Parathyroid adenoma (tissue), 2 donors: Measurements from ENCODE around the gene NPIPA1.
A peak's percentile ranks its signal among the peaks of the same experiment; 100 is the strongest.
"Not testable (repeated sequence)": the region's sequence is repeated elsewhere in the genome, so short reads cannot be mapped to it uniquely, and the experiment has no call there.

ENCODE experiments used
- H2AFZ ChIP-seq: fragments of 300-600 bp; sonication (generic); one replicate; pipeline ENCODE4 v1.7.0; 2017; ENCODE audit warnings: antibody characterized with exemption, mild to moderate bottlenecking
- H3K27ac ChIP-seq: fragments of 300-600 bp; sonication (generic); one replicate; pipeline ENCODE4 v1.7.0; 2017
- H3K27me3 ChIP-seq: fragments of 300-600 bp; sonication (generic); one replicate; pipeline ENCODE4 v1.7.0; 2017; ENCODE audit warnings: low read length; ENCODE audit not compliant: control insufficient read depth, insufficient read depth
- H3K36me3 ChIP-seq: fragments of 300-600 bp; sonication (generic); one replicate; pipeline ENCODE4 v1.7.0; 2017; ENCODE audit warnings: low read length; ENCODE audit not compliant: control insufficient read depth, insufficient read depth
- H3K4me1 ChIP-seq: fragments of 300-600 bp; sonication (generic); one replicate; pipeline ENCODE4 v1.7.0; 2017; ENCODE audit warnings: control low read depth
- H3K4me2 ChIP-seq: fragments of 300-600 bp; sonication (generic); one replicate; pipeline ENCODE4 v1.7.0; 2017; ENCODE audit warnings: low read length
- H3K4me3 ChIP-seq: fragments of 300-600 bp; sonication (generic); one replicate; pipeline ENCODE4 v1.7.0; 2017; ENCODE audit warnings: low read depth, low read length
- H3K79me2 ChIP-seq: fragments of 300-600 bp; sonication (generic); one replicate; pipeline ENCODE4 v1.7.0; 2017; ENCODE audit warnings: control low read depth
- H3K9ac ChIP-seq: fragments of 300-600 bp; sonication (generic); one replicate; pipeline ENCODE4 v1.7.0; 2017; ENCODE audit warnings: mild to moderate bottlenecking
- H3K9me3 ChIP-seq: fragments of 300-600 bp; sonication (generic); one replicate; pipeline ENCODE4 v1.7.0; 2017; ENCODE audit warnings: low read length; ENCODE audit not compliant: control insufficient read depth
- donor health status: primary hyperparathyroidism.

Gene NPIPA1

DNA sequence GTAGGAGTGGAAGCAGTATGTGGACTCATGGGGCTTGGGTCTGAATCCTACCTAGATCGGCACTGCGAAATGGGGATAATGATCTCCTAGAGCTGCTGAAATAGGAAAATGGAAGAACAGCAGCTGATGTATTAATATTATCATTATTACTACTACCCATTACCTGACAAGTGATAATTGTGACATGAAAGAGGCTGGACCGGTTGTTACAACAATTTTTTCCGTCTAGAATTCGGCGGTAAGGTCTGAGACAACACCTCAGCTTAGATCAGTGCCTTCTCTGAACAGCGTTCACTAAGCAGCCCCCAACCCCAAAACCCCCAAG, 37.0 kb downstream of the NPIPA1 start:
- peak overlapping the region; percentile 75 for H3K4me2 ChIP-seq
- H3K36me3 ChIP-seq, H3K27me3 ChIP-seq, H3K4me1 ChIP-seq, H3K9me3 ChIP-seq: not testable (repeated sequence)
- peak overlapping the region; percentile 98 for H2AFZ ChIP-seq
- peak overlapping the region; percentile 92 for H3K9ac ChIP-seq
- H3K4me3 ChIP-seq, result peak overlapping the region; percentile 83
- H3K79me2 ChIP-seq, result peaks cover 27% of the 10 kb centered on the region
- peak overlapping the region; percentile 80 for H3K27ac ChIP-seq

DNA sequence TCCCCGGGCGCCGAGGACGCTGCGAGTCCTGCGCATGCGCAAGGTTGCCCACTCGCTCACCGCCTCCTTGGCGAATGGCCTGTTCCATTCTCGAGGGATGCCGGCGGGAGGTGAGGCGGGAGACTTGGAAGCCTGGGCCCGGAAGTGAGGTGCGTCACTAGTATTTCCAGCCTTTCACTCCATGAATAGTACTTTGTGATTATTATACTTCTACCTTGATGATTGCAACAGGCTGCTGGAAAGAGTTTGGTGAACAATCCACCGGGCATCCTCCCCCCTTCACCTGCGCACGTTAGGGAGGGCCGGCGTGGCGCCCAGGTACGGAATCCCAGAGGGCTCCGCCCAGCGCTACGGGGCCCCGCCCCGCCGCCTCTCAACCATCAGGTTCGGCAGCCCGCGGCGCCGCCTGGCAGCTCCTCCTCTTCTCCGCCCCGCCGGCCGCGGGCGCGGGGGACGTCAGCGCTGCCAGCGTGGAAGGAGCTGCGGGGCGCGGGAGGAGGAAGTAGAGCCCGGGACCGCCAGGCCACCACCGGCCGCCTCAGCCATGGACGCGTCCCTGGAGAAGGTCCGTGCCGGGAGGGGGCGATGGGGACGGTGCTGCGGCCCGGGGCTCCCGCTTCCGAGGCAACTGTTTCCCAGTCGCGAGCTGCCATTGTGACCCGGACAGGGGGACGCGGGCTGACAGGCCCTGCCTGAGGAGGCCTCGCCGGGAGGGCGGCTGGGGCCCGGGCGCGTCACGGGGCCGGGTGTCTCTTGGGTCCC, 37.6 kb downstream of the NPIPA1 start, which contains the start of gene PDXDC1:
Gene PDXDC1, plus strand, starts transcription at position 371 of the 762 bp plus-strand sequence. Its CDS starts 174 bp downstream, at position 545.
- not testable (repeated sequence) for H3K27me3 ChIP-seq, H3K9me3 ChIP-seq, H3K4me1 ChIP-seq, H3K36me3 ChIP-seq
- Histone ChIP-seq H3K79me2 (peaks cover 32% of the 10 kb centered on the region), H3K4me2 (peak within 1 kb of the TSS; percentile 75), H2AFZ (peak within 1 kb of the TSS; percentile 98), H3K4me3 (peak within 1 kb of the TSS; percentile 83), H3K9ac (peak within 1 kb of the TSS; percentile 92), H3K27ac (peak within 1 kb of the TSS; percentile 80)

DNA sequence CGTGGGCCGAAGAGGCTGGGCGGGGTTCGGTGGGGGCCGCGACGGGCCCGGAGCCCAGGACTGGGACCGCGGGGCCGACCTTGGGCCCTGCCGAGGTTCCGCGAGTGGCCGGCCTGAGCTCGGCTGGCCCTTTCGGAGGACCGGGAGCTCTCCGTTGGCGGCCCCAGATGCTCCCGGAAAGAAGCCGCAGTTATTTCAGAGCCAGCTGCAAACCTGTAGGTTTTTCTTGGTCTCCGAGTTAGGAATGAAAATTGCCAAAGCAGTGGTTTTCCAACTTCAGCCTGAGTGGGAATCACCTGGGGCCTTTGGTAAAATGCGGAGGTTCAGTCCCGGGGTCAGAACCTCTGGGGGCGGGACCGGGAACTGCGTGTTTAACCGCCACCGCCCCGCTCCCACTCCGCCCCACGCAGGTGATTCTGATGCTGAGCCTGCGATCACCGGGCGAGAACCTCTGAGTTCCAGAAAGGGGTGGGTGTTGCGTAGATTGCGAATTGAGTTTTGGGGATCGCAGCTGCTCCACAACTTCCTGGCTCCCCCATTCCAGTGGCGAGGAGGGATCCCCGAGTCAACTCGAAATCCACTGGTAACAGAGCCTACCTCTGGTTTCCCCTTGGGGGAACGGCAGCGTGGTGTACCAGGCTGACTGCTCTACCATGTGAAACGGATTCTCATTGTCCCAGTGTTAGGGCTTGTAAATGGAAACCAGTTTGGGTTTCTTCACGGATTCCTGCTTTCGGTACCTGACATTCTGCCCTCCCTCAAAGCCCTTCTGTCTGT, 38.4 kb downstream of the NPIPA1 start:
- H3K79me2 ChIP-seq, result peaks cover 39% of the 10 kb centered on the region

GRCh38 chr16:14976971-14977736, 39.9 kb downstream of the NPIPA1 start:
- H3K27me3 ChIP-seq, H3K4me3 ChIP-seq, H2AFZ ChIP-seq, H3K4me2 ChIP-seq, H3K9ac ChIP-seq, H3K27ac ChIP-seq, H3K36me3 ChIP-seq, H3K4me1 ChIP-seq, H3K9me3 ChIP-seq: not testable (repeated sequence)
- peaks cover 45% of the 10 kb centered on the region for H3K79me2 ChIP-seq

More for the DNA sequence above, 38.4 kb downstream of the NPIPA1 start:
- H3K4me1 ChIP-seq, H3K36me3 ChIP-seq, H3K9me3 ChIP-seq, H3K27me3 ChIP-seq: not testable (repeated sequence)
- peak overlapping the region; percentile 98 for H2AFZ ChIP-seq
- H3K4me3 ChIP-seq, result peak overlapping the region; percentile 83
- H3K9ac ChIP-seq, result peak overlapping the region; percentile 92
- H3K27ac ChIP-seq, result peak overlapping the region; percentile 80
- peak overlapping the region; percentile 75 for H3K4me2 ChIP-seq

DNA sequence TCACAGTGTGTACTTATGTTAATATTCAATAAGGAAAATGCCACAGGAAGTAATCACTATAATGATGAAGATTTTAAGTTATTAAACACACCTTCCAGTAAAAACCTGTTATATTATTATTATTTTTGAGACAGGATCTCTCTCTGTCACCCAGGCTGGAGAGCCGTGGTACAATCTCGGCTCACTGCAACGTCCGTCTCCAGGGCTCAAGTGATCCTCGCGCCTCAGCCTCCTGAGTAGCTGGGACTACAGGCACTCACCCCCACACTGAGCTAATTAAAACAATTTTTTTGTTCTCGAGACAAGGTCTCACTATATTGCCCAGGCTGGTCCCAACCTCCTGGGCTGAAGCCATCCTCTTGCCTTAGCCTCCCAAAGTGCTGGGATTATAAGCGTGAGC, 41.0 kb downstream of the NPIPA1 start:
- not testable (repeated sequence) for H2AFZ ChIP-seq, H3K4me1 ChIP-seq, H3K36me3 ChIP-seq, H3K9ac ChIP-seq, H3K9me3 ChIP-seq, H3K4me3 ChIP-seq, H3K4me2 ChIP-seq, H3K27ac ChIP-seq, H3K27me3 ChIP-seq
- H3K79me2 ChIP-seq, result peaks cover 45% of the 10 kb centered on the region

GRCh38 chr16:14978908-14979307, 41.7 kb downstream of the NPIPA1 start:
- H3K4me2 ChIP-seq, H3K4me1 ChIP-seq, H3K36me3 ChIP-seq, H3K27me3 ChIP-seq, H3K9me3 ChIP-seq, H3K9ac ChIP-seq, H2AFZ ChIP-seq, H3K27ac ChIP-seq, H3K4me3 ChIP-seq: not testable (repeated sequence)
- peaks cover 47% of the 10 kb centered on the region for H3K79me2 ChIP-seq

DNA sequence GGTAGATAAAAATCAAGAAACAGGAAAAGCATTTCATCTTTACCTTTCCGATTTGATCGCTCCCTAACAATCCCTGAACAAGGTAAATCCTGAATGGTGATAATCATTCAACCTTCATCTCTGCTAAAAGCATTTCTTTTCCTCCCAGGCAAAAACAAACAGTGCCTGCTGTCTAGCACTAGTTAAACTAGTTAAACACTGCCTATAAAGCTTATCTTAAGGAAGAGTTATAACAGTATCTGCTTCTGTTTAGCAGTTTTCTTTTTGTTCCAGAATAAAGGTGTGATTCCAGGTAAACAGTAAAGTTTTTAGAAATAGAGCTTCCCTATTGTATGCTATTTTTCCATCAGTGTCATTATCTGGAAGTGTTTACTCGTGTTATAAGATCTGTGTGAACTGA, 44.0 kb downstream of the NPIPA1 start:
- H3K9me3 ChIP-seq, H3K27me3 ChIP-seq, H2AFZ ChIP-seq, H3K4me3 ChIP-seq, H3K4me2 ChIP-seq, H3K27ac ChIP-seq, H3K9ac ChIP-seq, H3K4me1 ChIP-seq, H3K36me3 ChIP-seq: not testable (repeated sequence)
- H3K79me2 ChIP-seq, result peaks cover 56% of the 10 kb centered on the region

DNA sequence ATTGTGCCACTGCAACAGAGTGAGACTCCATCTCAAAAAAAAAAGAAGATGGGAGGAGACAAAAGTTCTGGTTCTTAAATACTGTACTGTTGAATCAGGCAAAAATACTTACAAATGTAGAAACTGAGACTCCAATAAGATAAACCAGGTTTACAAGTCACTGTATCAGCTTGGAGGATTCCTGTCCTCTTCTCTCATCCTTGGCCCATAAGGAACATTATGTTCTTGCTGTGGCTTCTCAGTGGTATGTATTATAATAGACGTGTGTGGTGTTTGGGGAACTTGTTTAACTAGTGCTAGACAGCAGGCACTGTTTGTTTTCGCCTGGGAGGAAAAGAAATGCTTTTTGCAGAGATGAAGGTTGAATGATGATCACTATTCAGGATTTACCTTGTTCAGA, 45.3 kb downstream of the NPIPA1 start:
- not testable (repeated sequence) for H3K4me1 ChIP-seq, H3K27me3 ChIP-seq, H3K9me3 ChIP-seq, H2AFZ ChIP-seq, H3K27ac ChIP-seq, H3K36me3 ChIP-seq, H3K4me2 ChIP-seq, H3K4me3 ChIP-seq, H3K9ac ChIP-seq
- peaks cover 55% of the 10 kb centered on the region for H3K79me2 ChIP-seq

GRCh38 chr16:14988092-14988491, 50.8 kb downstream of the NPIPA1 start:
- not testable (repeated sequence) for H3K9me3 ChIP-seq, H2AFZ ChIP-seq, H3K36me3 ChIP-seq, H3K4me2 ChIP-seq, H3K4me1 ChIP-seq, H3K9ac ChIP-seq, H3K4me3 ChIP-seq, H3K27ac ChIP-seq, H3K27me3 ChIP-seq
- H3K79me2 ChIP-seq, result peaks cover 52% of the 10 kb centered on the region

DNA sequence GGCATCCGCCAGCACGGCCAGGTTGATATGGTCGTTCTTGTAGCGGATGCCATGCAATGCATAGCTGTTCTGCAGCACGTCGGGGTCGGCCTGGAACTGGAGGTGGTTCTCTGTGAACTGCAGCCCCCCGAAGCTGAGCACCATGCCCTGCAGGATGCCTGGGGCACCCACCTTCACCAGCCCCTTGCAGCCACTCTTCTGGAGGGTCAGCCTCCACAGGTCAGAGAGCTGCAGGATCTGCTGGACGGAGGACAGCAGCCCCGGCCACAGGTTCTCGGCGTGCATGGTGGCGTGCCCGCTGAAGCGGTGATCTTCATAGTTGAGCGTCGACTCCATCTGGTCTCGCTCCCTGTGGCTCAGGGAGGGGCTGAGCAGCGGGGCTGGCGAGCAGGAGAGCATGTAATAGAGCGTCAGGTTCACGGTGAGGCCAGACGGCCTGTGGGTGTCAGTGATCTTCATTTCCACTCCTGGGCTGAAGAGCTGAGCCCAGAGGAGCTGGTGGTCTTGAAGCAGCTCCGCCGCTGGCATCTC, 51.5 kb downstream of the NPIPA1 start:
- peaks cover 51% of the 10 kb centered on the region for H3K79me2 ChIP-seq
- H3K9ac ChIP-seq, H3K27me3 ChIP-seq, H3K4me2 ChIP-seq, H3K36me3 ChIP-seq, H3K27ac ChIP-seq, H3K4me3 ChIP-seq, H3K9me3 ChIP-seq, H3K4me1 ChIP-seq, H2AFZ ChIP-seq: not testable (repeated sequence)
